ACC112 (cell line): ENCODE data around the gene PRKCB.
"Not testable (repeated sequence)": the region's sequence is repeated elsewhere in the genome, so short reads cannot be mapped to it uniquely, and the experiment has no call there.

Experiments
- H2AFZ ChIP-seq: fragments of 200-600 bp; sonication (generic); one replicate; pipeline ENCODE4 v1.6.0; 2017; ENCODE audit warnings: antibody characterized with exemption, low read length; ENCODE audit not compliant: unreplicated experiment
- H3K27ac ChIP-seq: fragments of 200-600 bp; sonication (generic); 2 replicates; pipeline ENCODE4 v1.5.1; 2014; ENCODE audit warnings: low read depth, mild to moderate bottlenecking, antibody characterized with exemption, low read length, moderate library complexity
- H3K27me3 ChIP-seq: fragments of 200-600 bp; sonication (generic); 2 replicates; pipeline ENCODE4 v1.6.1; 2014; ENCODE audit warnings: mild to moderate bottlenecking, antibody characterized with exemption, low read length, moderate library complexity, mixed read lengths; ENCODE audit not compliant: insufficient read depth
- H3K36me3 ChIP-seq: fragments of 200-600 bp; sonication (generic); 2 replicates; pipeline ENCODE4 v1.6.1; 2016; ENCODE audit warnings: mild to moderate bottlenecking, antibody characterized with exemption, low read length, moderate library complexity, mixed read lengths; ENCODE audit not compliant: insufficient read depth
- H3K4me1 ChIP-seq: fragments of 200-600 bp; sonication (generic); one replicate; pipeline ENCODE4 v1.6.1; 2016; ENCODE audit warnings: low read length, mixed read lengths; ENCODE audit not compliant: insufficient read depth, unreplicated experiment, control insufficient read depth
- H3K4me3 ChIP-seq: fragments of 200-600 bp; sonication (generic); 2 replicates; pipeline ENCODE4 v1.5.1; 2014; ENCODE audit warnings: mild to moderate bottlenecking, low read depth, low read length
- H3K79me2 ChIP-seq: fragments of 200-600 bp; sonication (generic); one replicate; pipeline ENCODE4 v1.6.0; 2016; ENCODE audit warnings: low read length; ENCODE audit not compliant: control insufficient read depth, unreplicated experiment, insufficient read depth

Gene PRKCB

GRCh38 chr16:24005577-24005976, 169.8 kb downstream of the PRKCB start:
- Histone ChIP-seq H3K4me1 (no peaks in the 10 kb centered on the region), H3K27ac (no peak overlapping the region), H3K36me3 (no peaks in the 10 kb centered on the region), H3K27me3 (peaks cover 14% of the 10 kb centered on the region), H3K4me3 (no peak overlapping the region), H2AFZ (no peak overlapping the region), H3K79me2 (no peaks in the 10 kb centered on the region)

- no peaks in the 10 kb centered on the region for H3K4me1 ChIP-seq
- no peaks in the 10 kb centered on the region for H3K36me3 ChIP-seq
- no peak overlapping the region for H3K27ac ChIP-seq
- H2AFZ ChIP-seq, result no peak overlapping the region
- H3K79me2 ChIP-seq, result no peaks in the 10 kb centered on the region
- no peak overlapping the region for H3K4me3 ChIP-seq
- H3K27me3 ChIP-seq, result peaks cover 14% of the 10 kb centered on the region
These were observed 171.6 kb downstream of the PRKCB start for GRCh38 chr16:24007391-24007790.

GRCh38 chr16:24007934-24008333, 172.2 kb downstream of the PRKCB start:
- Histone ChIP-seq H3K4me3 (no peak overlapping the region), H3K27ac (no peak overlapping the region)

GRCh38 chr16:24009098-24009497, 173.3 kb downstream of the PRKCB start:
- Histone ChIP-seq H3K36me3 (no peaks in the 10 kb centered on the region), H3K27ac (no peak overlapping the region), H3K27me3 (peaks cover 17% of the 10 kb centered on the region), H3K4me1 (no peaks in the 10 kb centered on the region), H2AFZ (no peak overlapping the region), H3K79me2 (no peaks in the 10 kb centered on the region), H3K4me3 (no peak overlapping the region)

More at GRCh38 chr16:24007934-24008333, 172.2 kb downstream of the PRKCB start:
- Histone ChIP-seq H3K36me3 (no peaks in the 10 kb centered on the region), H3K79me2 (no peaks in the 10 kb centered on the region), H2AFZ (no peak overlapping the region), H3K27me3 (peaks cover 17% of the 10 kb centered on the region), H3K4me1 (no peaks in the 10 kb centered on the region)

GRCh38 chr16:24009955-24010354, 174.2 kb downstream of the PRKCB start:
- Histone ChIP-seq H3K4me1 (no peaks in the 10 kb centered on the region), H3K27me3 (peaks cover 17% of the 10 kb centered on the region), H3K27ac (no peak overlapping the region), H3K4me3 (no peak overlapping the region), H2AFZ (no peak overlapping the region), H3K36me3 (no peaks in the 10 kb centered on the region), H3K79me2 (no peaks in the 10 kb centered on the region)

- no peak overlapping the region for H3K27ac ChIP-seq
- H3K27me3 ChIP-seq, result peaks cover 17% of the 10 kb centered on the region
These were observed 174.8 kb downstream of the PRKCB start for GRCh38 chr16:24010440-24011089.

GRCh38 chr16:24011237-24011636, 175.5 kb downstream of the PRKCB start:
- Histone ChIP-seq H3K36me3 (no peaks in the 10 kb centered on the region), H3K4me1 (no peaks in the 10 kb centered on the region), H3K27ac (no peak overlapping the region)

More at GRCh38 chr16:24010440-24011089, 174.8 kb downstream of the PRKCB start:
- H2AFZ ChIP-seq, result no peak overlapping the region
- no peaks in the 10 kb centered on the region for H3K4me1 ChIP-seq
- no peak overlapping the region for H3K4me3 ChIP-seq
- no peaks in the 10 kb centered on the region for H3K36me3 ChIP-seq
- H3K79me2 ChIP-seq, result no peaks in the 10 kb centered on the region

GRCh38 chr16:24013054-24013636, 177.4 kb downstream of the PRKCB start:
- Histone ChIP-seq H2AFZ (no peak overlapping the region), H3K36me3 (no peaks in the 10 kb centered on the region), H3K79me2 (no peaks in the 10 kb centered on the region), H3K27ac (no peak overlapping the region), H3K4me1 (no peaks in the 10 kb centered on the region), H3K4me3 (no peak overlapping the region), H3K27me3 (peaks cover 8% of the 10 kb centered on the region)

More at GRCh38 chr16:24011237-24011636, 175.5 kb downstream of the PRKCB start:
- H2AFZ ChIP-seq, result no peak overlapping the region
- peaks cover 17% of the 10 kb centered on the region for H3K27me3 ChIP-seq
- no peaks in the 10 kb centered on the region for H3K79me2 ChIP-seq
- no peak overlapping the region for H3K4me3 ChIP-seq

- Histone ChIP-seq H3K27ac (no peak overlapping the region), H2AFZ (no peak overlapping the region), H3K4me3 (no peak overlapping the region), H3K36me3 (no peaks in the 10 kb centered on the region), H3K4me1 (no peaks in the 10 kb centered on the region), H3K27me3 (peaks cover 8% of the 10 kb centered on the region; the same call in 1 of the 2 replicates), H3K79me2 (no peaks in the 10 kb centered on the region)
These were observed 178.3 kb downstream of the PRKCB start for GRCh38 chr16:24013864-24014645.

GRCh38 chr16:24014955-24015354, 179.2 kb downstream of the PRKCB start:
- H3K4me1 ChIP-seq, H3K27ac ChIP-seq: not testable (repeated sequence)

More at GRCh38 chr16:24014955-24015354, 179.2 kb downstream of the PRKCB start:
- not testable (repeated sequence) for H3K79me2 ChIP-seq, H3K36me3 ChIP-seq, H3K4me3 ChIP-seq, H3K27me3 ChIP-seq, H2AFZ ChIP-seq
